NCI-H1694 treated with DMSO at 0.1 percent for 48 hours (cell line): Measurements from ENCODE around the gene ZMYND10.

Source experiments
- DNase-seq: peaks from one replicate; lab custom pipeline; 2025; lab: John Stamatoyannopoulos, UW

ZMYND10 gene

GRCh38 chr3:50302095-50303012, 43.2 kb downstream of the ZMYND10 start:
- no peak for DNase-seq

- DNase-seq, result no peak
These were observed 44.8 kb downstream of the ZMYND10 start for GRCh38 chr3:50300681-50301254.

GRCh38 chr3:50299929-50300680, 45.4 kb downstream of the ZMYND10 start:
- DNase-seq, result no peak

- DNase-seq, result no peak
These were observed 45.9 kb downstream of the ZMYND10 start for GRCh38 chr3:50299638-50299928.

GRCh38 chr3:50298836-50299637, 46.5 kb downstream of the ZMYND10 start, which contains the start of the genes HYAL3 and NAA80:
Gene HYAL3, minus strand, starts transcription at chr3:50299405. Its CDS starts 3,803 bp downstream, at chr3:50295602.
Gene NAA80, minus strand, starts transcription at chr3:50299405. Its CDS starts 1,942 bp downstream, at chr3:50297463.
- peak; percentile 78 for DNase-seq

GRCh38 chr3:50297896-50298725, 47.4 kb downstream of the ZMYND10 start:
- no peak for DNase-seq

- DNase-seq, result no peak
These were observed 48.2 kb downstream of the ZMYND10 start for GRCh38 chr3:50297384-50297775.

GRCh38 chr3:50296721-50297383, 48.7 kb downstream of the ZMYND10 start:
- no peak for DNase-seq

- DNase-seq, result no peak
These were observed 49.7 kb downstream of the ZMYND10 start for GRCh38 chr3:50295553-50296431.

- no peak for DNase-seq
These were observed 50.8 kb downstream of the ZMYND10 start for GRCh38 chr3:50294492-50295403.

- no peak for DNase-seq
These were observed 51.4 kb downstream of the ZMYND10 start for GRCh38 chr3:50294089-50294488.

- no peak for DNase-seq
These were observed 52.3 kb downstream of the ZMYND10 start for GRCh38 chr3:50293079-50293801.

- DNase-seq, result peak; percentile 76
These were observed 53.1 kb downstream of the ZMYND10 start, which contains the start of gene IFRD2 for GRCh38 chr3:50292159-50293078. Gene IFRD2, minus strand, starts transcription at chr3:50292429. Its CDS starts 155 bp downstream, at chr3:50292274.
